Right atrium auricular region (tissue), 2 donors: ENCODE results near the gene PAMR1. TPM values are rescaled to one million over a fixed set of nuclear protein-coding genes. Genes with fewer than 3 reads are reported as not detected.
A peak's percentile ranks its signal among the peaks of the same experiment; 100 is the strongest.
"Not testable (repeated sequence)": the region's sequence is repeated elsewhere in the genome, so short reads cannot be mapped to it uniquely, and the experiment has no call there.

ENCODE experiments used
- DNase-seq: peaks from one replicate; pipeline ENCODE4 v3.0.0-alpha.2; 2019; ENCODE audit warnings: low spot score
- H3K27ac ChIP-seq, 2 donors: fragments of 200-600 bp; sonication (generic); 1 replicate in 1 of 2; 2 replicates in 1 of 2; pipeline ENCODE4 v1.5.1; 2016 to 2019
- H3K27me3 ChIP-seq, 2 donors: fragments of 200-600 bp; sonication (generic); one replicate each; pipeline versions ENCODE4 v1.5.1 to v1.6.0; 2017 to 2019
- H3K36me3 ChIP-seq: fragments of 200-600 bp; sonication (generic); one replicate; pipeline ENCODE4 v1.5.1; 2016
- H3K4me1 ChIP-seq, 2 donors: fragments of 200-600 bp; sonication (generic); one replicate each; pipeline versions ENCODE4 v1.5.1 to v1.6.0; 2017 to 2019
- H3K4me3 ChIP-seq, 2 donors: fragments of 200-600 bp; sonication (generic); 1 replicate in 1 of 2; 2 replicates in 1 of 2; pipeline ENCODE4 v1.5.1; 2017 to 2019; ENCODE audit warnings: mild to moderate bottlenecking in 1 of 2, moderate library complexity in 1 of 2
- H3K9me3 ChIP-seq, 2 donors: fragments of 200-600 bp; sonication (generic); one replicate each; pipeline ENCODE4 v1.5.1; 2019
- total RNA-seq, 2 donors: library from RNA; depleted of rRNA; stranded (reverse); fragments of >200 nt; gene quantifications; one replicate each; pipeline ENCODE4 v1.1.0, GENCODE V29; 2016
- TF ChIP-seq, protein P1 (sequence below), 2 donors: fragments of 200-600 bp; sonication (generic); IDR thresholded peaks; one replicate each; pipeline ENCODE4 v1.5.1; 2019; ENCODE audit warnings: antibody characterized with exemption in 2 of 2

PAMR1 gene
- total RNA-seq, 2 donors from 2014 or later, result 8.6 to 15.3 TPM

GRCh38 chr11:35531246-35531645 lies 5.8 kb upstream of the PAMR1 start:
- H3K4me3 ChIP-seq, result no peak overlapping the region
- peak overlapping the region in 1 of 2 donors; percentile 37 for H3K27ac ChIP-seq
- no peaks in the 10 kb centered on the region for H3K9me3 ChIP-seq
- no peaks in the 10 kb centered on the region for H3K36me3 ChIP-seq
- TF ChIP-seq, protein P1, sequence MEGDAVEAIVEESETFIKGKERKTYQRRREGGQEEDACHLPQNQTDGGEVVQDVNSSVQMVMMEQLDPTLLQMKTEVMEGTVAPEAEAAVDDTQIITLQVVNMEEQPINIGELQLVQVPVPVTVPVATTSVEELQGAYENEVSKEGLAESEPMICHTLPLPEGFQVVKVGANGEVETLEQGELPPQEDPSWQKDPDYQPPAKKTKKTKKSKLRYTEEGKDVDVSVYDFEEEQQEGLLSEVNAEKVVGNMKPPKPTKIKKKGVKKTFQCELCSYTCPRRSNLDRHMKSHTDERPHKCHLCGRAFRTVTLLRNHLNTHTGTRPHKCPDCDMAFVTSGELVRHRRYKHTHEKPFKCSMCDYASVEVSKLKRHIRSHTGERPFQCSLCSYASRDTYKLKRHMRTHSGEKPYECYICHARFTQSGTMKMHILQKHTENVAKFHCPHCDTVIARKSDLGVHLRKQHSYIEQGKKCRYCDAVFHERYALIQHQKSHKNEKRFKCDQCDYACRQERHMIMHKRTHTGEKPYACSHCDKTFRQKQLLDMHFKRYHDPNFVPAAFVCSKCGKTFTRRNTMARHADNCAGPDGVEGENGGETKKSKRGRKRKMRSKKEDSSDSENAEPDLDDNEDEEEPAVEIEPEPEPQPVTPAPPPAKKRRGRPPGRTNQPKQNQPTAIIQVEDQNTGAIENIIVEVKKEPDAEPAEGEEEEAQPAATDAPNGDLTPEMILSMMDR (IDR thresholded peaks at IDR 0.05), result no peak
- H3K4me1 ChIP-seq, result peaks cover 0 to 9% of the 10 kb centered on the region in 2 donors
- H3K27me3 ChIP-seq, result no peaks in the 10 kb centered on the region
- DNase-seq, result no peak

- TF ChIP-seq, protein P1 (IDR thresholded peaks at IDR 0.05), result no peak
- no peaks in the 10 kb centered on the region for H3K27me3 ChIP-seq
- H3K4me3 ChIP-seq, result no peak overlapping the region
- H3K27ac ChIP-seq, result no peak overlapping the region
- no peaks in the 10 kb centered on the region for H3K9me3 ChIP-seq
- DNase-seq, result no peak
- peaks cover 0 to 20% of the 10 kb centered on the region in 2 donors for H3K4me1 ChIP-seq
- H3K36me3 ChIP-seq, result no peaks in the 10 kb centered on the region
Measured at GRCh38 chr11:35529971-35530495, 4.6 kb upstream of the PAMR1 start.

GRCh38 chr11:35526370-35526792 lies 965 bp upstream of the PAMR1 start:
- peaks cover 0 to 20% of the 10 kb centered on the region in 2 donors for H3K4me1 ChIP-seq
- TF ChIP-seq, protein P1 (IDR thresholded peaks at IDR 0.05), result no peak
- no peak for DNase-seq
- no peaks in the 10 kb centered on the region for H3K36me3 ChIP-seq
- no peaks in the 10 kb centered on the region for H3K27me3 ChIP-seq
- no peak overlapping the region for H3K27ac ChIP-seq
- H3K4me3 ChIP-seq, result peak overlapping the region in 1 of 2 donors; percentile 47
- no peaks in the 10 kb centered on the region for H3K9me3 ChIP-seq

DNA sequence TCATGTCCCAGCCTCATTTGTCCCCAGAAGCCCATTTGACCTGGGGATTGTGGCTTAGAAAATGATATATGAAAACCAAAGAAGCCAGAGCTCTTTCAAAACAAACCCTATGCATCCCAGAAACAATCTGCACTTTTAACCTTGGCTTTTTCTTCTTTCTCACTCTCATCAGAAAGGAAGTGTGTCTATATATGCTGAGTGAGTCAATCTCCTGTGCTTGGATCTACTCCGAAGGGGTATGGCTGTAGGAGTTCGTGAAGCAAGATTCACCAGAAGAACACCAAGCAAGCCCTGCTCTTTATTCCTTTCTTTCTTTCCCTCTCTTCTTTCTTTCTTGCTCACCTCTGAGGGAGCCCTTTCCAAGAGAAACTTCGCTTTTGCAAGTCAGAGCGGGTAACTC lies 636 bp downstream of the PAMR1 start:
- TF ChIP-seq, protein P1 (IDR thresholded peaks at IDR 0.05), result no peak
- no peaks in the 10 kb centered on the region for H3K27me3 ChIP-seq
- no peak for DNase-seq
- H3K4me3 ChIP-seq, result peak overlapping the region; percentile 24 to 47
- peaks cover 0 to 12% of the 10 kb centered on the region in 2 donors for H3K4me1 ChIP-seq
- no peaks in the 10 kb centered on the region for H3K36me3 ChIP-seq
- H3K27ac ChIP-seq, result peak overlapping the region in 1 of 2 donors; percentile 41
- no peaks in the 10 kb centered on the region for H3K9me3 ChIP-seq

DNA sequence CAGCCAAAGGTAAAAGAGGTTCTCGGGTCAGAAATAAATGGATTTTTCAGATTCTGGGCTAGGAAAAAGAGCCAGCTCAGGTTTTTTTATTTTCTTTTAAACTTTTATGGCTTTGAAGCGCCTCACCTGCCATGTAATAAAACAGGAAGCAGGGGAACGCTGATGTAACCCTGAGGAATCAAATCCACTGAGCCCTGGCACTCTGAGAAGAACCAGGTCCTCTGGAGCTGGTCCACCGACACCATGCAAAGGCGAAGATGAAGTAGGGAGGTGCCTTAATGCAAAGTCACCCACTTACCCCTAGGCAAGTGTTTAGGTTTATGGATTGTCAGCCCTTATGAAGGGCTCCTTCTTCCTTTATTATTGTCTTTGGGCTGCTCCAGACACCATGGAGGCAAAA lies 1.6 kb downstream of the PAMR1 start:
- Histone ChIP-seq H3K9me3 (no peaks in the 10 kb centered on the region), H3K27ac (peak overlapping the region in 1 of 2 donors; percentile 44), H3K4me1 (peaks cover 0 to 11% of the 10 kb centered on the region in 2 donors), H3K4me3 (peak overlapping the region in 1 of 2 donors; percentile 47), H3K36me3 (no peaks in the 10 kb centered on the region), H3K27me3 (no peaks in the 10 kb centered on the region)
- DNase-seq, result no peak
- TF ChIP-seq, protein P1 (IDR thresholded peaks at IDR 0.05), result no peak

GRCh38 chr11:35523331-35523768 lies 2.1 kb downstream of the PAMR1 start:
- Histone ChIP-seq H3K27me3 (no peaks in the 10 kb centered on the region), H3K36me3 (no peaks in the 10 kb centered on the region), H3K27ac (peak overlapping the region in 1 of 2 donors; percentile 44), H3K9me3 (no peaks in the 10 kb centered on the region), H3K4me1 (peaks cover 0 to 11% of the 10 kb centered on the region in 2 donors), H3K4me3 (peak overlapping the region in 1 of 2 donors; percentile 10)
- DNase-seq, result no peak
- TF ChIP-seq, protein P1 (IDR thresholded peaks at IDR 0.05), result no peak

DNA sequence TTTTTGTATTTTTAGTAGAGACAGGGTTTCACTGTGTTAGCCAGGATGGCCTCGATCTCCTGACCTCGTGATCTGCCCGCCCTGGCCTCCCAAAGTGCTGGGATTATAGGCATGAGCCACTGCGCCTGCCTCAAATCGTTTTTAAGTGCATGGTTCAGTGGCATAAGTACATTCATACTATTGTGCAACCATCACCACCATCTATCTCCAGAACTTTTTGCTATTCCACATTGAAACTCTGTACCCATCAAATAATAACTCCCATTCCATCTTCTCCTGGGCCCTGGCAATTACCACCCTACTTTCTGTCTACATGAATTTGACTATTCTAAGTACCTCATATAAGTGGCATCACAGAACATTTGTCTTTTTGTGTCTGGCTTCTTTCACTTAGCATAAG lies 3.3 kb downstream of the PAMR1 start:
- not testable (repeated sequence) for DNase-seq, H3K36me3 ChIP-seq, H3K27ac ChIP-seq, H3K9me3 ChIP-seq, H3K27me3 ChIP-seq, H3K4me3 ChIP-seq
- H3K4me1 ChIP-seq, result peaks cover 0 to 11% of the 10 kb centered on the region in 2 donors
